Stimulated activated CD4-positive, alpha-beta T cell treated with anti-CD3 and anti-CD28 coated beads, TNF-alpha, amount 100 ng/mL, for 1 hour (primary cell): ENCODE data around the gene EIF3L.

ENCODE experiments used
- DNase-seq, 3 donors: peaks; one replicate each; pipeline ENCODE4 v3.0.0-alpha.2; 2020; ENCODE audit warnings: low read depth in 3 of 3, low spot score in 1 of 3

EIF3L gene

GRCh38 chr22:37850801-37851200, 1.6 kb downstream of the EIF3L start:
- DNase-seq: no peak

- DNase-seq: no peak
Measured at GRCh38 chr22:37852418-37852817, 3.2 kb downstream of the EIF3L start.

GRCh38 chr22:37854946-37855345, 5.7 kb downstream of the EIF3L start:
- no peak for DNase-seq

- DNase-seq: no peak
Measured at GRCh38 chr22:37855462-37855861, 6.2 kb downstream of the EIF3L start.

GRCh38 chr22:37860796-37861421, 11.7 kb downstream of the EIF3L start:
- no peak for DNase-seq

- no peak for DNase-seq
Measured at GRCh38 chr22:37862570-37863325, 13.5 kb downstream of the EIF3L start.

GRCh38 chr22:37865510-37865909, 16.3 kb downstream of the EIF3L start:
- no peak for DNase-seq

- DNase-seq: no peak
Measured at GRCh38 chr22:37870273-37870672, 21.1 kb downstream of the EIF3L start.

GRCh38 chr22:37880668-37881440, 31.6 kb downstream of the EIF3L start:
- DNase-seq: no peak

GRCh38 chr22:37884420-37884819, 35.2 kb downstream of the EIF3L start:
- no peak for DNase-seq

- no peak for DNase-seq
Measured at GRCh38 chr22:37887584-37888378, 38.6 kb downstream of the EIF3L start.

GRCh38 chr22:37891926-37892325, 42.7 kb downstream of the EIF3L start:
- no peak for DNase-seq

GRCh38 chr22:37892566-37893335, 43.5 kb downstream of the EIF3L start:
- DNase-seq: no peak

- no peak for DNase-seq
Measured at GRCh38 chr22:37893583-37893983, 44.4 kb downstream of the EIF3L start.

GRCh38 chr22:37894939-37895670, 45.9 kb downstream of the EIF3L start:
- DNase-seq: no peak

GRCh38 chr22:37896181-37896592, 47.0 kb downstream of the EIF3L start:
- no peak for DNase-seq

- DNase-seq: no peak
Measured at GRCh38 chr22:37896939-37897338, 47.7 kb downstream of the EIF3L start.

GRCh38 chr22:37897807-37898206, 48.6 kb downstream of the EIF3L start:
- no peak for DNase-seq

- no peak for DNase-seq
Measured at GRCh38 chr22:37898441-37899181, 49.4 kb downstream of the EIF3L start.
